Measurements from ENCODE around the gene FAM180B. TPM values are rescaled to one million over a fixed set of nuclear protein-coding genes. Genes with fewer than 3 reads are reported as not detected.

FAM180B gene
- total and polyA plus RNA-seq, 2 experiments from 2014 or later: not detected

DNA sequence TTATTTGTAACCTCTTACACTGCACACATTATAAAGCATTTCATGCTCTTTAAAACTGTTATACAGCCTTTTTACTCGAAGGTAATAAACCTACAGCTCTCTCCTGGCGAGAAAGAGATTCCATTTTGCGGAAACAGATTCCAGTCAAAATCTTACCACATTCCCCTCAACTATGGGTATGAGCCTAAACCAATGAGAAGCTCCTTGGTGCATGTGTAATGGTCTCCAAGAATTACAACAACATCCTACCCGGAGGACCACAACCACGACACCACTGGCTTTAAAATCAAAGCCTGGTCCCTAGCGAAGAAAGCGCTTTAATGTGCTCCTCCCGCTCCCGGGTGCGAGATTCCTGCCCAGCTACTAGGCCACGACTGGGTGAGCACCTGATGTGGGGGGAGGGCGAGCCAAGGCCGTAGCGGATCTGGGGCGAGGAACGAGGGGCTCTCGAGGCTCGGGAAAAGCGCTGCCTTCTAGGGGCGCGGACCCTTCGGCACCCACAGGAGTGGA, 34.4 kb upstream of the FAM180B start:
- Mint-ChIP-seq H3K4me1 (peaks cover 32% of the 10 kb centered on the region), H3K4me3 (peak overlapping the region; percentile 99), H3K27me3 (ENCODE audit: insufficient read depth, low read depth, poor library complexity) (peaks cover 7% of the 10 kb centered on the region), H3K9me3 (no peaks in the 10 kb centered on the region), H3K36me3 (ENCODE audit: low read depth) (peaks cover 27% of the 10 kb centered on the region), H3K27ac (peak overlapping the region; percentile 98)
- Histone ChIP-seq H3K4me3 (peak overlapping the region; percentile 99), H3K79me2 (replicated peaks; ENCODE audit: insufficient read depth) (peaks cover 56% of the 10 kb centered on the region), H3K9me2 (ENCODE audit: insufficient read depth) (no peaks in the 10 kb centered on the region), H2AFZ (peak overlapping the region; percentile 4; the same call in 1 of the 2 replicates), H3K4me2 (peak overlapping the region; percentile 92), H3K27me3 (ENCODE audit: insufficient read depth) (no peaks in the 10 kb centered on the region), H3K36me3 (ENCODE audit: insufficient read depth) (no peaks in the 10 kb centered on the region), H3K27ac (ENCODE audit: low read depth) (peak overlapping the region; percentile 96), H4K20me1 (replicated peaks; ENCODE audit: insufficient read depth) (peaks cover 41% of the 10 kb centered on the region), H3K4me1 (ENCODE audit: insufficient read depth) (peaks cover 24% of the 10 kb centered on the region), H3F3A (replicated peaks; ENCODE audit: low read depth) (0 out of 2 replicates have a peak, but pooled peaks cover 3% of the 10 kb centered on the region)
- ATAC-seq (peak; percentile 44), DNase-seq (ENCODE audit: low spot score) (peak; percentile 63)
- TF ChIP-seq, protein P1, sequence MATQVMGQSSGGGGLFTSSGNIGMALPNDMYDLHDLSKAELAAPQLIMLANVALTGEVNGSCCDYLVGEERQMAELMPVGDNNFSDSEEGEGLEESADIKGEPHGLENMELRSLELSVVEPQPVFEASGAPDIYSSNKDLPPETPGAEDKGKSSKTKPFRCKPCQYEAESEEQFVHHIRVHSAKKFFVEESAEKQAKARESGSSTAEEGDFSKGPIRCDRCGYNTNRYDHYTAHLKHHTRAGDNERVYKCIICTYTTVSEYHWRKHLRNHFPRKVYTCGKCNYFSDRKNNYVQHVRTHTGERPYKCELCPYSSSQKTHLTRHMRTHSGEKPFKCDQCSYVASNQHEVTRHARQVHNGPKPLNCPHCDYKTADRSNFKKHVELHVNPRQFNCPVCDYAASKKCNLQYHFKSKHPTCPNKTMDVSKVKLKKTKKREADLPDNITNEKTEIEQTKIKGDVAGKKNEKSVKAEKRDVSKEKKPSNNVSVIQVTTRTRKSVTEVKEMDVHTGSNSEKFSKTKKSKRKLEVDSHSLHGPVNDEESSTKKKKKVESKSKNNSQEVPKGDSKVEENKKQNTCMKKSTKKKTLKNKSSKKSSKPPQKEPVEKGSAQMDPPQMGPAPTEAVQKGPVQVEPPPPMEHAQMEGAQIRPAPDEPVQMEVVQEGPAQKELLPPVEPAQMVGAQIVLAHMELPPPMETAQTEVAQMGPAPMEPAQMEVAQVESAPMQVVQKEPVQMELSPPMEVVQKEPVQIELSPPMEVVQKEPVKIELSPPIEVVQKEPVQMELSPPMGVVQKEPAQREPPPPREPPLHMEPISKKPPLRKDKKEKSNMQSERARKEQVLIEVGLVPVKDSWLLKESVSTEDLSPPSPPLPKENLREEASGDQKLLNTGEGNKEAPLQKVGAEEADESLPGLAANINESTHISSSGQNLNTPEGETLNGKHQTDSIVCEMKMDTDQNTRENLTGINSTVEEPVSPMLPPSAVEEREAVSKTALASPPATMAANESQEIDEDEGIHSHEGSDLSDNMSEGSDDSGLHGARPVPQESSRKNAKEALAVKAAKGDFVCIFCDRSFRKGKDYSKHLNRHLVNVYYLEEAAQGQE (IDR thresholded peaks at IDR 0.05; ENCODE audit: unreplicated experiment): no peak
- TF ChIP-seq, protein P2, sequence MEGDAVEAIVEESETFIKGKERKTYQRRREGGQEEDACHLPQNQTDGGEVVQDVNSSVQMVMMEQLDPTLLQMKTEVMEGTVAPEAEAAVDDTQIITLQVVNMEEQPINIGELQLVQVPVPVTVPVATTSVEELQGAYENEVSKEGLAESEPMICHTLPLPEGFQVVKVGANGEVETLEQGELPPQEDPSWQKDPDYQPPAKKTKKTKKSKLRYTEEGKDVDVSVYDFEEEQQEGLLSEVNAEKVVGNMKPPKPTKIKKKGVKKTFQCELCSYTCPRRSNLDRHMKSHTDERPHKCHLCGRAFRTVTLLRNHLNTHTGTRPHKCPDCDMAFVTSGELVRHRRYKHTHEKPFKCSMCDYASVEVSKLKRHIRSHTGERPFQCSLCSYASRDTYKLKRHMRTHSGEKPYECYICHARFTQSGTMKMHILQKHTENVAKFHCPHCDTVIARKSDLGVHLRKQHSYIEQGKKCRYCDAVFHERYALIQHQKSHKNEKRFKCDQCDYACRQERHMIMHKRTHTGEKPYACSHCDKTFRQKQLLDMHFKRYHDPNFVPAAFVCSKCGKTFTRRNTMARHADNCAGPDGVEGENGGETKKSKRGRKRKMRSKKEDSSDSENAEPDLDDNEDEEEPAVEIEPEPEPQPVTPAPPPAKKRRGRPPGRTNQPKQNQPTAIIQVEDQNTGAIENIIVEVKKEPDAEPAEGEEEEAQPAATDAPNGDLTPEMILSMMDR (conservative IDR thresholded peaks at IDR 0.05; ENCODE audit: low read depth in 2 of 2): no peak
- TF ChIP-seq EZH2phosphoT487 (IDR thresholded peaks at IDR 0.05; ENCODE audit: unreplicated experiment) (no peak), ZNF331 (CRISPR knock-in tag; IDR thresholded peaks at IDR 0.05; ENCODE audit: low read depth) (no peak), ZNF114 (CRISPR knock-in tag; IDR thresholded peaks at IDR 0.05) (no peak), NANOG (IDR thresholded peaks at IDR 0.05; ENCODE audit: borderline replicate concordance) (no peak), CREB1 (CRISPR knock-in tag; IDR thresholded peaks at IDR 0.05; ENCODE audit: low read depth) (no peak), POLR2AphosphoS5 (IDR thresholded peaks at IDR 0.05; ENCODE audit: low read depth) (no peak), JUNB (IDR thresholded peaks at IDR 0.05; ENCODE audit: unreplicated experiment) (no peak), EZH2 (IDR thresholded peaks at IDR 0.05; ENCODE audit: low read depth, unreplicated experiment) (no peak), STAT1 (IDR thresholded peaks at IDR 0.05; ENCODE audit: unreplicated experiment) (no peak)
- TF ChIP-seq, protein P3, sequence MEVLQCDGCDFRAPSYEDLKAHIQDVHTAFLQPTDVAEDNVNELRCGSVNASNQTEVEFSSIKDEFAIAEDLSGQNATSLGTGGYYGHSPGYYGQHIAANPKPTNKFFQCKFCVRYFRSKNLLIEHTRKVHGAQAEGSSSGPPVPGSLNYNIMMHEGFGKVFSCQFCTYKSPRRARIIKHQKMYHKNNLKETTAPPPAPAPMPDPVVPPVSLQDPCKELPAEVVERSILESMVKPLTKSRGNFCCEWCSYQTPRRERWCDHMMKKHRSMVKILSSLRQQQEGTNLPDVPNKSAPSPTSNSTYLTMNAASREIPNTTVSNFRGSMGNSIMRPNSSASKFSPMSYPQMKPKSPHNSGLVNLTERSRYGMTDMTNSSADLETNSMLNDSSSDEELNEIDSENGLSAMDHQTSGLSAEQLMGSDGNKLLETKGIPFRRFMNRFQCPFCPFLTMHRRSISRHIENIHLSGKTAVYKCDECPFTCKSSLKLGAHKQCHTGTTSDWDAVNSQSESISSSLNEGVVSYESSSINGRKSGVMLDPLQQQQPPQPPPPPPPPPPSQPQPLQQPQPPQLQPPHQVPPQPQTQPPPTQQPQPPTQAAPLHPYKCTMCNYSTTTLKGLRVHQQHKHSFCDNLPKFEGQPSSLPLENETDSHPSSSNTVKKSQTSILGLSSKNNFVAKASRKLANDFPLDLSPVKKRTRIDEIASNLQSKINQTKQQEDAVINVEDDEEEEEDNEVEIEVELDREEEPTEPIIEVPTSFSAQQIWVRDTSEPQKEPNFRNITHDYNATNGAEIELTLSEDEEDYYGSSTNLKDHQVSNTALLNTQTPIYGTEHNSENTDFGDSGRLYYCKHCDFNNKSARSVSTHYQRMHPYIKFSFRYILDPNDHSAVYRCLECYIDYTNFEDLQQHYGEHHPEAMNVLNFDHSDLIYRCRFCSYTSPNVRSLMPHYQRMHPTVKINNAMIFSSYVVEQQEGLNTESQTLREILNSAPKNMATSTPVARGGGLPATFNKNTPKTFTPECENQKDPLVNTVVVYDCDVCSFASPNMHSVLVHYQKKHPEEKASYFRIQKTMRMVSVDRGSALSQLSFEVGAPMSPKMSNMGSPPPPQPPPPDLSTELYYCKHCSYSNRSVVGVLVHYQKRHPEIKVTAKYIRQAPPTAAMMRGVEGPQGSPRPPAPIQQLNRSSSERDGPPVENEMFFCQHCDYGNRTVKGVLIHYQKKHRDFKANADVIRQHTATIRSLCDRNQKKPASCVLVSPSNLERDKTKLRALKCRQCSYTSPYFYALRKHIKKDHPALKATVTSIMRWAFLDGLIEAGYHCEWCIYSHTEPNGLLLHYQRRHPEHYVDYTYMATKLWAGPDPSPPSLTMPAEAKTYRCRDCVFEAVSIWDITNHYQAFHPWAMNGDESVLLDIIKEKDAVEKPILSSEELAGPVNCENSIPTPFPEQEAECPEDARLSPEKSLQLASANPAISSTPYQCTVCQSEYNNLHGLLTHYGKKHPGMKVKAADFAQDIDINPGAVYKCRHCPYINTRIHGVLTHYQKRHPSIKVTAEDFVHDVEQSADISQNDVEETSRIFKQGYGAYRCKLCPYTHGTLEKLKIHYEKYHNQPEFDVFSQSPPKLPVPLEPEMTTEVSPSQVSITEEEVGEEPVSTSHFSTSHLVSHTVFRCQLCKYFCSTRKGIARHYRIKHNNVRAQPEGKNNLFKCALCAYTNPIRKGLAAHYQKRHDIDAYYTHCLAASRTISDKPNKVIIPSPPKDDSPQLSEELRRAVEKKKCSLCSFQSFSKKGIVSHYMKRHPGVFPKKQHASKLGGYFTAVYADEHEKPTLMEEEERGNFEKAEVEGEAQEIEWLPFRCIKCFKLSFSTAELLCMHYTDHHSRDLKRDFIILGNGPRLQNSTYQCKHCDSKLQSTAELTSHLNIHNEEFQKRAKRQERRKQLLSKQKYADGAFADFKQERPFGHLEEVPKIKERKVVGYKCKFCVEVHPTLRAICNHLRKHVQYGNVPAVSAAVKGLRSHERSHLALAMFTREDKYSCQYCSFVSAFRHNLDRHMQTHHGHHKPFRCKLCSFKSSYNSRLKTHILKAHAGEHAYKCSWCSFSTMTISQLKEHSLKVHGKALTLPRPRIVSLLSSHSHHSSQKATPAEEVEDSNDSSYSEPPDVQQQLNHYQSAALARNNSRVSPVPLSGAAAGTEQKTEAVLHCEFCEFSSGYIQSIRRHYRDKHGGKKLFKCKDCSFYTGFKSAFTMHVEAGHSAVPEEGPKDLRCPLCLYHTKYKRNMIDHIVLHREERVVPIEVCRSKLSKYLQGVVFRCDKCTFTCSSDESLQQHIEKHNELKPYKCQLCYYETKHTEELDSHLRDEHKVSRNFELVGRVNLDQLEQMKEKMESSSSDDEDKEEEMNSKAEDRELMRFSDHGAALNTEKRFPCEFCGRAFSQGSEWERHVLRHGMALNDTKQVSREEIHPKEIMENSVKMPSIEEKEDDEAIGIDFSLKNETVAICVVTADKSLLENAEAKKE (CRISPR knock-in tag; IDR thresholded peaks at IDR 0.05): no peak
- TF ChIP-seq, protein P4, sequence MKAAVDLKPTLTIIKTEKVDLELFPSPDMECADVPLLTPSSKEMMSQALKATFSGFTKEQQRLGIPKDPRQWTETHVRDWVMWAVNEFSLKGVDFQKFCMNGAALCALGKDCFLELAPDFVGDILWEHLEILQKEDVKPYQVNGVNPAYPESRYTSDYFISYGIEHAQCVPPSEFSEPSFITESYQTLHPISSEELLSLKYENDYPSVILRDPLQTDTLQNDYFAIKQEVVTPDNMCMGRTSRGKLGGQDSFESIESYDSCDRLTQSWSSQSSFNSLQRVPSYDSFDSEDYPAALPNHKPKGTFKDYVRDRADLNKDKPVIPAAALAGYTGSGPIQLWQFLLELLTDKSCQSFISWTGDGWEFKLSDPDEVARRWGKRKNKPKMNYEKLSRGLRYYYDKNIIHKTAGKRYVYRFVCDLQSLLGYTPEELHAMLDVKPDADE (IDR thresholded peaks at IDR 0.05): no peak
